IMR-90 (cell line): ENCODE data around the gene FOCAD. TPM values are rescaled to one million over a fixed set of nuclear protein-coding genes. Genes with fewer than 3 reads are reported as not detected.

Experiments
- ATAC-seq: fragments of 200-7000 bp; cut with Tn5 transposase; 2 replicates; pipeline ENCODE4 v1.9.1; 2020; ENCODE audit warnings: low read depth, mild to moderate bottlenecking, moderate library complexity
- BruUV-seq: library from RNA; stranded (reverse); fragments of 400-500 nt; replicated peaks from 2 replicates; lab custom pipeline; 2021; lab: Mats Ljungman, UMichigan
- CTCF ChIA-PET: fragments of 300-600 bp; formaldehyde crosslinking; extraction: SDS; loops from one replicate; lab custom pipeline; 2021; ENCODE audit warnings: antibody characterized with exemption; lab: Yijun Ruan, JAX
- POLR2A ChIA-PET: fragments of 300-600 bp; sonication (Branson Sonifier 250); formaldehyde crosslinking; loops from one replicate; lab custom pipeline; 2022; ENCODE audit warnings: antibody characterized with exemption; ENCODE audit not compliant: unreplicated experiment; lab: Charles Lee
- DNase-seq: peaks from one replicate; pipeline ENCODE4 v3.0.0; 2013
- H2AFZ ChIP-seq: replicated peaks from 2 replicates; pipeline ENCODE3; 2013; ENCODE audit warnings: low read length, mild to moderate bottlenecking; ENCODE audit not compliant: poor library complexity
- H2AK5ac ChIP-seq: 2 replicates; pipeline ENCODE4 v1.6.1; 2013; ENCODE audit warnings: low read depth, low read length, inconsistent platforms
- H2AK9ac ChIP-seq: replicated peaks from 2 replicates; pipeline ENCODE3; 2013; ENCODE audit warnings: mild to moderate bottlenecking, low read depth, low read length, moderate library complexity; ENCODE audit not compliant: poor library complexity
- H2BK120ac ChIP-seq: 2 replicates; pipeline ENCODE4 v1.6.1; 2013; ENCODE audit warnings: low read depth, low read length, inconsistent platforms
- H2BK15ac ChIP-seq: 3 replicates; pipeline ENCODE4 v1.6.1; 2013; ENCODE audit warnings: low read depth, low read length, inconsistent platforms
- H2BK20ac ChIP-seq: 2 replicates; pipeline ENCODE4 v1.6.1; 2013; ENCODE audit warnings: low read depth, mild to moderate bottlenecking, inconsistent platforms, low read length, moderate library complexity
- H2BK5ac ChIP-seq: 2 replicates; pipeline ENCODE4 v1.6.1; 2013; ENCODE audit warnings: mild to moderate bottlenecking, low read depth, low read length, inconsistent platforms; ENCODE audit not compliant: poor library complexity, severe bottlenecking
- H3K14ac ChIP-seq: replicated peaks from 2 replicates; pipeline ENCODE4 v1.6.1; 2013; ENCODE audit warnings: low read depth, low read length, inconsistent platforms
- H3K18ac ChIP-seq: 2 replicates; pipeline ENCODE4 v1.6.1; 2013; ENCODE audit warnings: low read depth, low read length, control low read depth
- H3K23ac ChIP-seq: 2 replicates; pipeline ENCODE4 v1.6.1; 2013; ENCODE audit warnings: low read depth, low read length, inconsistent platforms
- H3K27ac ChIP-seq: 2 replicates; pipeline ENCODE4 v1.5.1; 2013; ENCODE audit warnings: mild to moderate bottlenecking, control low read depth, low read length; ENCODE audit not compliant: insufficient read depth
- H3K27me3 ChIP-seq: 2 replicates; pipeline ENCODE4 v1.6.1; 2013; ENCODE audit warnings: low read length; ENCODE audit not compliant: control insufficient read depth, insufficient read depth
- H3K36me3 ChIP-seq: 2 replicates; pipeline ENCODE4 v1.6.1; 2013; ENCODE audit warnings: low read length, mixed read lengths; ENCODE audit not compliant: control insufficient read depth, insufficient read depth
- H3K4ac ChIP-seq: 2 replicates; pipeline ENCODE4 v1.6.1; 2013; ENCODE audit warnings: low read depth, low read length, inconsistent platforms
- H3K4me1 ChIP-seq: 2 replicates; pipeline ENCODE4 v1.6.1; 2013; ENCODE audit warnings: low read length, mixed read lengths; ENCODE audit not compliant: control insufficient read depth, insufficient read depth
- H3K4me2 ChIP-seq: 2 replicates; pipeline ENCODE4 v1.6.1; 2013; ENCODE audit warnings: low read depth, mild to moderate bottlenecking, control low read depth, low read length, moderate library complexity
- H3K4me3 ChIP-seq: 2 replicates; pipeline ENCODE4 v1.5.1; 2013; ENCODE audit warnings: low read depth, mild to moderate bottlenecking, control low read depth, low read length, moderate library complexity; ENCODE audit not compliant: insufficient read depth
- H3K56ac ChIP-seq: 2 replicates; pipeline ENCODE4 v1.6.1; 2013; ENCODE audit warnings: low read length, inconsistent platforms; ENCODE audit not compliant: insufficient read depth; ENCODE audit errors: extremely low read depth
- H3K79me1 ChIP-seq, 2 experiments: 2 replicates each; pipeline ENCODE4 v1.6.1; 2013; ENCODE audit warnings: low read length in 2 of 2, inconsistent platforms in 1 of 2, low read depth in 1 of 2
- H3K9ac ChIP-seq: 2 replicates; pipeline ENCODE4 v1.6.1; 2013; ENCODE audit warnings: low read depth, low read length, control low read depth
- H3K9me1 ChIP-seq: 2 replicates; pipeline ENCODE4 v1.6.1; 2013; ENCODE audit warnings: low read length, inconsistent platforms; ENCODE audit not compliant: insufficient read depth
- H3K9me3 ChIP-seq: 2 replicates; pipeline ENCODE4 v1.6.1; 2013; ENCODE audit warnings: low read length; ENCODE audit not compliant: control insufficient read depth, insufficient read depth
- H4K20me1 ChIP-seq: 2 replicates; pipeline ENCODE4 v1.6.1; 2013; ENCODE audit warnings: low read length, inconsistent platforms; ENCODE audit not compliant: insufficient read depth
- H4K5ac ChIP-seq: 2 replicates; pipeline ENCODE4 v1.6.1; 2013; ENCODE audit warnings: mild to moderate bottlenecking, low read depth, low read length, control low read depth
- H4K8ac ChIP-seq, 2 experiments: 2 replicates each; pipeline ENCODE4 v1.6.1; 2013; ENCODE audit warnings: low read depth in 2 of 2, low read length in 2 of 2, control low read depth in 1 of 2, inconsistent platforms in 1 of 2
- H4K91ac ChIP-seq: 2 replicates; pipeline ENCODE4 v1.6.1; 2013; ENCODE audit warnings: low read depth, low read length, inconsistent platforms; ENCODE audit not compliant: insufficient read depth
- CEBPB ChIP-seq: IDR thresholded peaks from 2 replicates; pipeline ENCODE4 v1.6.1; 2012; ENCODE audit warnings: low read depth, low read length, improper control_type of control experiment
- ELK1 ChIP-seq: fragments of 150-350 bp; IDR thresholded peaks from 2 replicates; pipeline ENCODE4 v1.6.1; 2016; ENCODE audit warnings: low read depth, mild to moderate bottlenecking, low read length, moderate library complexity, borderline replicate concordance
- FOS ChIP-seq: fragments of 150-350 bp; IDR thresholded peaks from 2 replicates; pipeline ENCODE4 v1.6.1; 2016; ENCODE audit warnings: low read depth, low read length
- MAZ ChIP-seq: IDR thresholded peaks from 2 replicates; pipeline ENCODE4 v1.6.1; 2012; ENCODE audit warnings: low read depth, mild to moderate bottlenecking, low read length, improper control_type of control experiment, moderate library complexity, borderline replicate concordance
- NFE2L2 ChIP-seq: fragments of 150-350 bp; IDR thresholded peaks from 2 replicates; pipeline ENCODE4 v1.6.1; 2016; ENCODE audit warnings: low read depth, mild to moderate bottlenecking, low read length
- POLR2A ChIP-seq: IDR thresholded peaks from 2 replicates; pipeline ENCODE4 v1.6.1; 2012; ENCODE audit warnings: mild to moderate bottlenecking, low read depth, low read length
- RCOR1 ChIP-seq: IDR thresholded peaks from 2 replicates; pipeline ENCODE4 v1.6.1; 2012; ENCODE audit warnings: mild to moderate bottlenecking, low read length, improper control_type of control experiment; ENCODE audit not compliant: insufficient replicate concordance
- USF2 ChIP-seq: fragments of 150-350 bp; IDR thresholded peaks from 2 replicates; pipeline ENCODE4 v1.6.1; 2017; ENCODE audit warnings: mild to moderate bottlenecking, antibody characterized with exemption, low read length, low read depth
- WGBS, 2 experiments: methylation state at CpG; one replicate each; pipeline versions ENCODE4 v1.1.5 to v1.1.7; 2013; ENCODE audit warnings: missing lambda C conversion rate in 2 of 2; ENCODE audit not compliant: insufficient read length in 1 of 2; ENCODE audit errors: extremely low coverage in 2 of 2; 5-methylcytosine and 5-hydroxymethylcytosine counted together
- dilution Hi-C: fragments of 300-500 bp; cut with HindIII; formaldehyde crosslinking; loops from one replicate; pipeline ENCODE4 v1.14.3; 2018; ENCODE audit warnings: low sequenced_read_pairs; ENCODE audit not compliant: unreplicated experiment
- in situ Hi-C: fragments of 300-500 bp; cut with MboI; formaldehyde crosslinking; loops from 3 replicates; pipeline ENCODE4 v1.14.3; 2019; ENCODE audit warnings: low sequenced_read_pairs, inconsistent platforms, mixed read lengths
- intact Hi-C: fragments of 100-400 bp; cut with micrococcal nuclease; formaldehyde crosslinking; loops from 2 replicates; pipeline ENCODE4 v1.10.0; 2022
- polyA plus RNA-seq, 3 experiments: library from polyadenylated mRNA; depleted of rRNA; stranded (reverse); fragments of >200 nt; gene quantifications; 2 replicates each; pipeline ENCODE4 v1.2.3, GENCODE V29; 2012; ENCODE audit warnings: low replicate concordance in 1 of 3
- total RNA-seq: library from RNA; depleted of rRNA; stranded (reverse); fragments of >200 nt; gene quantifications from 2 replicates; pipeline ENCODE4 v1.2.3, GENCODE V29; 2012

FOCAD gene
- total and polyA plus RNA-seq, 2 of the 4 experiments (the other 2 are of a cell fraction), result 28.8 to 91.2 TPM

GRCh38 chr9:20996809-20997208 lies 312.8 kb downstream of the FOCAD start:
- no peak for TF ChIP-seq FOS
- TF ChIP-seq RCOR1, result no peak
- no peak for TF ChIP-seq NFE2L2
- TF ChIP-seq MAZ, result no peak
- no peak for TF ChIP-seq CEBPB
- no peak for TF ChIP-seq USF2
- no peak for TF ChIP-seq POLR2A
- TF ChIP-seq ELK1, result no peak
- no peak overlapping the region for H2BK120ac ChIP-seq
- H3K79me1 ChIP-seq, result no peaks in the 10 kb centered on the region; a peak in 1 of 4 replicates
- H3K14ac ChIP-seq, result no peak overlapping the region
- no peak overlapping the region for H2AK5ac ChIP-seq
- no peak overlapping the region for H3K18ac ChIP-seq
- ChIA-PET POLR2A (no interaction called here), CTCF (interaction anchor here (1.4 kb wide), 1 partner anchor 114 kb away, joined by 3 read pairs; no protein-coding TSS in a partner anchor)
- H3K9me1 ChIP-seq, result 0 out of 2 replicates have a peak, but pooled peaks cover 3% of the 10 kb centered on the region
- peaks cover 5% of the 10 kb centered on the region for H3K36me3 ChIP-seq
- H3K23ac ChIP-seq, result no peak overlapping the region
- dilution Hi-C loops (no loop called here), in situ Hi-C loops (no loop called here), intact Hi-C loops (no loop called here)
- H3K4me2 ChIP-seq, result no peak overlapping the region
- H3K56ac ChIP-seq, result no peak overlapping the region
- no peak for DNase-seq
- no peak overlapping the region for H2BK5ac ChIP-seq
- no peak overlapping the region for H3K4ac ChIP-seq
- no peak for ATAC-seq
- H2BK20ac ChIP-seq, result no peak overlapping the region
- no CpG with 5 or more reads among the region's 2 CpGs for WGBS, 2 experiments
- no peak overlapping the region for H4K91ac ChIP-seq
- no peaks in the 10 kb centered on the region for H3K9me3 ChIP-seq
- no peak overlapping the region for H3K4me3 ChIP-seq
- BruUV-seq, result no TSS peak
- H4K20me1 ChIP-seq, result no peaks in the 10 kb centered on the region
- no peak overlapping the region for H4K5ac ChIP-seq
- no peak overlapping the region for H4K8ac ChIP-seq
- H2AFZ ChIP-seq, result no peak overlapping the region
- H3K9ac ChIP-seq, result no peak overlapping the region
- H3K27me3 ChIP-seq, result no peaks in the 10 kb centered on the region
- no peaks in the 10 kb centered on the region for H3K4me1 ChIP-seq
- H3K27ac ChIP-seq, result no peak overlapping the region
- H2BK15ac ChIP-seq, result no peak overlapping the region
- H2AK9ac ChIP-seq, result no peak overlapping the region
